ENCODE measurements around the gene ZPLD1. TPM values are rescaled to one million over a fixed set of nuclear protein-coding genes. Genes with fewer than 3 reads are reported as not detected.

Gene ZPLD1
- total RNA-seq (2021): not detected in 2 replicates
- long read RNA-seq, partial matches to known transcripts: 0 of 1 reads
- long read RNA-seq, other reads (novel, unspliced or antisense): 1 of 1 reads

DNA sequence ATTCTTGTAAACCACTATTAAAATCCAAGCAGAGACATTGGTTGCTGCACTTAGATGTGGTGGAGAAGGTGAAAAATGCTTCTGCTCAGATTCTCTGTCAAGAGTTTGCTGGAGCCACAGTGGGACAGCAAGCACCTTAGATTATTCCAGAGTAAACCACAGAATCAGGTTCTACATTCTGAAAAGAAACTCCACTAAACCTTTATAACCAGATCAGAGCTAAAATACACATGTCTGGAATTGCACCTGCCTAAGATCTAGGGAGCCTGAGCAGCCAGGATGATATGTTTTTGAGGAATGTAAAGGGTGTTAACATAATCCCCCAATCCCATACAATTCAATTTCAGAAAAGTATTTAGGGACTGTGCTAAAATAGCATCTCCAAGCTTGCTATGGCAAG lies at the start of gene ZPLD1:
TSS of gene ZPLD1 (plus strand) at position 301 of the 400 bp plus-strand sequence. CDS start 3,473 bp downstream, outside the sequence.
- Mint-ChIP-seq H3K9me3 (no peaks in the 10 kb centered on the region), H3K27ac (no peak within 1 kb of the TSS), H3K27me3 (ENCODE audit: low read depth) (peaks cover 2% of the 10 kb centered on the region; the same call in 1 of the 2 replicates), H3K4me3 (no peak within 1 kb of the TSS), H3K4me1 (no peaks in the 10 kb centered on the region), H3K36me3 (ENCODE audit: insufficient read depth in 1 of 3, low read depth in 3 of 3) (no peaks in the 10 kb centered on the region)
- Histone ChIP-seq H3K23ac (ENCODE audit: insufficient read length, low read depth, low read length) (no peak within 1 kb of the TSS), H2BK120ac (ENCODE audit: low read depth, low read length, poor library complexity, severe bottlenecking) (no peak within 1 kb of the TSS), H3K4me1 (ENCODE audit: insufficient read depth, low read length) (no peaks in the 10 kb centered on the region), H3K56ac (ENCODE audit: insufficient read length, low read depth, low read length) (no peak within 1 kb of the TSS), H3K27ac (ENCODE audit: insufficient read length, low read depth, low read length) (no peak within 1 kb of the TSS), H2BK12ac (ENCODE audit: insufficient read length, low read depth, low read length) (no peak within 1 kb of the TSS), H2BK5ac (ENCODE audit: insufficient read length, low read length) (no peak within 1 kb of the TSS), H4K5ac (ENCODE audit: insufficient read length, low read depth, low read length) (no peak within 1 kb of the TSS), H3K79me2 (ENCODE audit: insufficient read depth, low read length) (no peaks in the 10 kb centered on the region), H3K79me1 (ENCODE audit: insufficient read depth, low read depth, low read length, poor library complexity, severe bottlenecking) (no peaks in the 10 kb centered on the region), H3T11ph (ENCODE audit: low read length) (no peak within 1 kb of the TSS), H3K4me2 (ENCODE audit: insufficient read depth, insufficient read length, low read length) (no peak within 1 kb of the TSS), H2BK15ac (ENCODE audit: low read depth, low read length) (no peak within 1 kb of the TSS), H3K9ac (ENCODE audit: extremely low read depth, insufficient read length, low read length) (no peak within 1 kb of the TSS), H3K18ac (ENCODE audit: insufficient read length, low read depth, low read length) (no peak within 1 kb of the TSS), H4K91ac (ENCODE audit: insufficient read length, low read depth, low read length) (no peak within 1 kb of the TSS), H4K20me1 (ENCODE audit: control insufficient read depth, insufficient read depth, insufficient read length) (no peaks in the 10 kb centered on the region), H3K9me3 (ENCODE audit: control insufficient read depth, low read depth, low read length) (no peaks in the 10 kb centered on the region), H3K27me3 (ENCODE audit: insufficient read depth, low read length) (no peaks in the 10 kb centered on the region), H2AFZ (ENCODE audit: low read length) (no peak within 1 kb of the TSS), H2BK20ac (ENCODE audit: low read depth, low read length, poor library complexity, severe bottlenecking) (no peak within 1 kb of the TSS), H3K4ac (ENCODE audit: low read depth, low read length) (no peak within 1 kb of the TSS), H4K8ac (replicated peaks; ENCODE audit: insufficient read length, low read depth, low read length) (no peak within 1 kb of the TSS), H3K14ac (ENCODE audit: insufficient read depth, low read length) (no peak within 1 kb of the TSS), H2AK5ac (ENCODE audit: insufficient read length, low read length) (no peak within 1 kb of the TSS), H3K23me2 (ENCODE audit: insufficient read length, low read depth, low read length, poor library complexity, severe bottlenecking) (no peaks in the 10 kb centered on the region)
- DNase-seq: no peak
- TF ChIP-seq, protein P1, sequence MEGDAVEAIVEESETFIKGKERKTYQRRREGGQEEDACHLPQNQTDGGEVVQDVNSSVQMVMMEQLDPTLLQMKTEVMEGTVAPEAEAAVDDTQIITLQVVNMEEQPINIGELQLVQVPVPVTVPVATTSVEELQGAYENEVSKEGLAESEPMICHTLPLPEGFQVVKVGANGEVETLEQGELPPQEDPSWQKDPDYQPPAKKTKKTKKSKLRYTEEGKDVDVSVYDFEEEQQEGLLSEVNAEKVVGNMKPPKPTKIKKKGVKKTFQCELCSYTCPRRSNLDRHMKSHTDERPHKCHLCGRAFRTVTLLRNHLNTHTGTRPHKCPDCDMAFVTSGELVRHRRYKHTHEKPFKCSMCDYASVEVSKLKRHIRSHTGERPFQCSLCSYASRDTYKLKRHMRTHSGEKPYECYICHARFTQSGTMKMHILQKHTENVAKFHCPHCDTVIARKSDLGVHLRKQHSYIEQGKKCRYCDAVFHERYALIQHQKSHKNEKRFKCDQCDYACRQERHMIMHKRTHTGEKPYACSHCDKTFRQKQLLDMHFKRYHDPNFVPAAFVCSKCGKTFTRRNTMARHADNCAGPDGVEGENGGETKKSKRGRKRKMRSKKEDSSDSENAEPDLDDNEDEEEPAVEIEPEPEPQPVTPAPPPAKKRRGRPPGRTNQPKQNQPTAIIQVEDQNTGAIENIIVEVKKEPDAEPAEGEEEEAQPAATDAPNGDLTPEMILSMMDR (conservative IDR thresholded peaks at IDR 0.05): no peak

All from H9 (cell line).